ENCODE results near the gene MREG. TPM values are rescaled to one million over a fixed set of nuclear protein-coding genes. Genes with fewer than 3 reads are reported as not detected.

Gene MREG
- total and polyA plus RNA-seq, 10 of the 15 experiments (the other 5 are each of a cell fraction or from before 2014, with no cell fraction given) = 6.9 to 45.0 (median 28.5) TPM

DNA sequence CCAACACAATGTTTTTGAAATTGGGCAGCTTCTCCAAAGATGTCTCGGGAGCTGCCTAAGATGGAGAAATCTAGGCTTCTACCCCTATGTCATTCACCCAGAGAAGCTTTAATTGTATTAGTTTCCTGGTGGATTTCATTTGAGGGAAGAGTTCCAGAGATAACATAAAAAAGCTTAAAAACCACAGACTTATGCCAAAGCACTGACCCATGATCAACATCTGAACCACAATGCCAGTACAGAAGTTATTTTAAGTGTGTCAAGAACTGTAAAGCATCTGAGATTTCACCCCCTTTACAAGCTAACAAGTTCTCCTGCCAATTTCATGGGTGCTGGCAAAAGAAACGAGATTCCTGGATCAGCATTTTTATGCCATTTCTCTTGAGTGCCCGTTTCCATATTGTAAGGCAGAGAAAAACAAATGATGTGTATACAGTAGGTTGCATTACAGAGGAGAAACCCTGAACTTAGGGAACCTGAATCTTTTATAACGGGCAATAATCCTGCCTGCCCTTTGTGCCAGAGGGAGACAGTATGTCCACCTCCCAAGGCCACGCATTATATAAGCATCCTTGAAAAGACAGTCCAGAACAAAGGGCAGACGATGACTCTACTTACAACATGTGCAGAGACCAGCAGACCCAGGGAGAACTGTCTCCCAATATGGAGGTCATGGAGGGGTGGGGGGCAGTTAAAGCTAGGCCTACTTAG lies 44.1 kb downstream of the MREG start:
- peaks cover 5 to 11% of the 10 kb centered on the region in 2 experiments for H3K36me3 ChIP-seq (ENCODE audit: control insufficient read depth in 2 of 2, insufficient read depth in 2 of 2, low read length in 1 of 2)
- no peaks in the 10 kb centered on the region for H3K27me3 ChIP-seq (replicated peaks in 1 of 2; ENCODE audit: control insufficient read depth in 2 of 2, insufficient read depth in 2 of 2, low read length in 1 of 2)
- ATAC-seq = peak; percentile 27; the same call in 1 of the 3 replicates
- ChIA-PET CTCF (interaction anchor here (0.6 to 5.3 kb wide), 7 partner anchors 9 to 972 kb away, joined by 3 to 37 read pairs (median 3); no protein-coding TSS in a partner anchor), RAD21 (ENCODE audit: unreplicated experiment) (interaction anchor here (1.3 to 2.0 kb wide), 4 partner anchors 19 to 54 kb away, joined by 4 to 8 read pairs (median 5); no protein-coding TSS in a partner anchor), SMC1A (ENCODE audit: uncharacterized antibody, unreplicated experiment) (interaction anchor here (1.4 to 2.7 kb wide), 14 partner anchors 10 to 54 kb away, joined by 3 to 18 read pairs (median 8); no protein-coding TSS in a partner anchor), POLR2A (interaction anchor here (0.6 to 1.5 kb wide), 6 partner anchors 9 to 64 kb away, joined by 3 read pairs; no protein-coding TSS in a partner anchor)
- H3K4me1 ChIP-seq (ENCODE audit: control insufficient read depth, insufficient read depth, low read length) = peaks cover 5% of the 10 kb centered on the region; the same call in 1 of the 2 replicates
- no peak overlapping the region for H3K9ac ChIP-seq (ENCODE audit: control insufficient read depth, insufficient read depth, low read length)
- no peak for TF ChIP-seq SMARCA5 (IDR thresholded peaks at IDR 0.05)
- TF ChIP-seq RUNX3 (IDR thresholded peaks at IDR 0.05; ENCODE audit: low read length) = 0 out of 2 replicates have a peak, but pooled peaks have one; percentile 6
- WGBS (ENCODE audit: insufficient coverage, insufficient replicate concordance, low lambda C conversion rate, missing lambda C conversion rate) = 87% methylated on average over 6 of the region's 6 CpGs
- no peaks in the 10 kb centered on the region; the same call in 1 of the 3 replicates for H3K9me3 ChIP-seq (replicated peaks; ENCODE audit: control insufficient read depth, insufficient read depth, low read length)
- peak overlapping the region; percentile 20; the same call in 1 of the 2 replicates for H3K27ac ChIP-seq (ENCODE audit: control insufficient read depth, insufficient read depth)
- no TSS peak for BruUV-seq (replicated peaks)
- FAIRE-seq = no peak
- H3K4me3 ChIP-seq = no peak overlapping the region
- no peak overlapping the region for H3K4me2 ChIP-seq (ENCODE audit: control insufficient read depth, insufficient read depth)
- no peak overlapping the region for H2AFZ ChIP-seq (ENCODE audit: control insufficient read depth, low read depth, low read length)
- DNase-seq (ENCODE audit: low read depth, low spot score) = no peak
- no peaks in the 10 kb centered on the region for H4K20me1 ChIP-seq (ENCODE audit: control insufficient read depth, insufficient read depth)
- intact Hi-C loops (cut with micrococcal nuclease; ENCODE audit: unreplicated experiment) (no loop called here), in situ Hi-C loops (cut with MboI) (no loop called here)
- H3K79me2 ChIP-seq (ENCODE audit: control insufficient read depth, insufficient read depth, low read length) = peaks cover 45% of the 10 kb centered on the region

GRCh38 chr2:215968499-215968898 lies 44.9 kb downstream of the MREG start:
- Histone ChIP-seq H3K27me3 (replicated peaks in 1 of 2; ENCODE audit: control insufficient read depth in 2 of 2, insufficient read depth in 2 of 2, low read length in 1 of 2) (no peaks in the 10 kb centered on the region), H2AFZ (ENCODE audit: control insufficient read depth, low read depth, low read length) (no peak overlapping the region), H3K4me2 (ENCODE audit: control insufficient read depth, insufficient read depth) (no peak overlapping the region), H3K79me2 (ENCODE audit: control insufficient read depth, insufficient read depth, low read length) (peaks cover 42% of the 10 kb centered on the region), H3K36me3 (ENCODE audit: control insufficient read depth in 2 of 2, insufficient read depth in 2 of 2, low read length in 1 of 2) (peaks cover 5 to 9% of the 10 kb centered on the region in 2 experiments), H3K27ac (ENCODE audit: control insufficient read depth, insufficient read depth) (no peak overlapping the region), H3K9ac (ENCODE audit: control insufficient read depth, insufficient read depth, low read length) (no peak overlapping the region), H3K9me3 (replicated peaks; ENCODE audit: control insufficient read depth, insufficient read depth, low read length) (no peaks in the 10 kb centered on the region; the same call in 1 of the 3 replicates), H4K20me1 (ENCODE audit: control insufficient read depth, insufficient read depth) (no peaks in the 10 kb centered on the region), H3K4me1 (ENCODE audit: control insufficient read depth, insufficient read depth, low read length) (peaks cover 5% of the 10 kb centered on the region; the same call in 1 of the 2 replicates), H3K4me3 (no peak overlapping the region)
- 96% methylated on average over 3 of the region's 3 CpGs for WGBS (ENCODE audit: insufficient coverage, insufficient replicate concordance, low lambda C conversion rate, missing lambda C conversion rate)
- ATAC-seq (peak; percentile 50), DNase-seq (ENCODE audit: low read depth, low spot score) (no peak), FAIRE-seq (no peak)
- in situ Hi-C loops (cut with MboI) = no loop called here
- no TSS peak for BruUV-seq (replicated peaks)
- intact Hi-C loops (cut with micrococcal nuclease; ENCODE audit: unreplicated experiment) = no loop called here
- ChIA-PET POLR2A (interaction anchor here (0.6 to 1.5 kb wide), 5 partner anchors 10 to 64 kb away, joined by 3 read pairs; no protein-coding TSS in a partner anchor), CTCF (interaction anchor here (0.6 to 5.3 kb wide), 10 partner anchors 9 to 971 kb away, joined by 3 to 37 read pairs (median 4); no protein-coding TSS in a partner anchor), SMC1A (ENCODE audit: uncharacterized antibody, unreplicated experiment) (interaction anchor here (1.4 to 2.7 kb wide), 14 partner anchors 10 to 55 kb away, joined by 3 to 18 read pairs (median 8); no protein-coding TSS in a partner anchor), RAD21 (ENCODE audit: unreplicated experiment) (interaction anchor here (1.0 to 2.0 kb wide), 5 partner anchors 36 to 55 kb away, joined by 3 to 8 read pairs (median 4); no protein-coding TSS in a partner anchor)
- TF ChIP-seq CTCF (IDR thresholded peaks at IDR 0.05 in 2 of 3, conservative IDR thresholded peaks at IDR 0.05 in 1 of 3; ENCODE audit: control insufficient read depth in 2 of 3, extremely low read depth in 1 of 3, insufficient read depth in 1 of 3, low read depth in 3 of 3, low read length in 3 of 3) (no peak), CEBPB (IDR thresholded peaks at IDR 0.05; ENCODE audit: borderline replicate concordance in 1 of 2, low read depth in 2 of 2, low read length in 2 of 2) (no peak)
- TF ChIP-seq, protein P1, sequence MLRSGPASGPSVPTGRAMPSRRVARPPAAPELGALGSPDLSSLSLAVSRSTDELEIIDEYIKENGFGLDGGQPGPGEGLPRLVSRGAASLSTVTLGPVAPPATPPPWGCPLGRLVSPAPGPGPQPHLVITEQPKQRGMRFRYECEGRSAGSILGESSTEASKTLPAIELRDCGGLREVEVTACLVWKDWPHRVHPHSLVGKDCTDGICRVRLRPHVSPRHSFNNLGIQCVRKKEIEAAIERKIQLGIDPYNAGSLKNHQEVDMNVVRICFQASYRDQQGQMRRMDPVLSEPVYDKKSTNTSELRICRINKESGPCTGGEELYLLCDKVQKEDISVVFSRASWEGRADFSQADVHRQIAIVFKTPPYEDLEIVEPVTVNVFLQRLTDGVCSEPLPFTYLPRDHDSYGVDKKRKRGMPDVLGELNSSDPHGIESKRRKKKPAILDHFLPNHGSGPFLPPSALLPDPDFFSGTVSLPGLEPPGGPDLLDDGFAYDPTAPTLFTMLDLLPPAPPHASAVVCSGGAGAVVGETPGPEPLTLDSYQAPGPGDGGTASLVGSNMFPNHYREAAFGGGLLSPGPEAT (IDR thresholded peaks at IDR 0.05; ENCODE audit: low read depth) = no peak
